HepG2 (cell line): ENCODE measurements around the gene FETUB. TPM values are rescaled to one million over a fixed set of nuclear protein-coding genes. Genes with fewer than 3 reads are reported as not detected.

Source experiments
- ADNP ChIP-seq: sonication (generic); formaldehyde crosslinking; IDR thresholded peaks from 2 replicates; pipeline ENCODE4 v1.4.0; 2020; ENCODE audit warnings: missing genetic modification reagents
- BATF2 ChIP-seq: sonication (generic); formaldehyde crosslinking; IDR thresholded peaks from 2 replicates; pipeline ENCODE4 v1.8.0; 2022; ENCODE audit warnings: mild to moderate bottlenecking, missing genetic modification reagents, moderate library complexity
- CEBPZ ChIP-seq: IDR thresholded peaks from 2 replicates; pipeline ENCODE4 v1.6.1; 2012; ENCODE audit warnings: low read length, improper control_type of control experiment
- ETV5 ChIP-seq: IDR thresholded peaks from 2 replicates; pipeline ENCODE4 v1.6.1; 2018; ENCODE audit warnings: missing biosample characterization, missing genetic modification reagents, inconsistent platforms, borderline replicate concordance
- FOXA3 ChIP-seq: IDR thresholded peaks from 2 replicates; pipeline ENCODE4 v1.6.1; 2016; ENCODE audit warnings: missing genetic modification reagents, missing compliant biosample characterization
- FOXK2 ChIP-seq: fragments of 450-650 bp; IDR thresholded peaks from 2 replicates; pipeline ENCODE4 v1.6.1; 2016
- IRX3 ChIP-seq: sonication (generic); formaldehyde crosslinking; IDR thresholded peaks from 2 replicates; pipeline ENCODE4 v1.8.1; 2023; ENCODE audit warnings: mild to moderate bottlenecking, low read depth, missing genetic modification reagents, borderline replicate concordance
- KDM4B ChIP-seq: sonication (generic); formaldehyde crosslinking; IDR thresholded peaks from 2 replicates; pipeline ENCODE4 v1.4.0; 2020; ENCODE audit warnings: missing genetic modification reagents
- MXD1 ChIP-seq: sonication (generic); formaldehyde crosslinking; IDR thresholded peaks from 2 replicates; pipeline ENCODE4 v1.4.0; 2020; ENCODE audit warnings: mild to moderate bottlenecking, missing genetic modification reagents
- PRPF4 ChIP-seq: fragments of 200-400 bp; formaldehyde crosslinking; IDR thresholded peaks from 2 replicates; pipeline ENCODE4 v1.6.1; 2016; ENCODE audit warnings: low read length, low read depth; ENCODE audit not compliant: poor library complexity, severe bottlenecking
- SKIL ChIP-seq: sonication (generic); formaldehyde crosslinking; IDR thresholded peaks from 2 replicates; pipeline ENCODE4 v1.8.0; 2022; ENCODE audit warnings: missing genetic modification reagents, mild to moderate bottlenecking, moderate library complexity, borderline replicate concordance
- YEATS2 ChIP-seq: sonication (generic); formaldehyde crosslinking; IDR thresholded peaks from 2 replicates; pipeline ENCODE4 v1.4.0; 2020; ENCODE audit warnings: missing genetic modification reagents, borderline replicate concordance
- ZEB1 ChIP-seq: IDR thresholded peaks from 2 replicates; pipeline ENCODE4 v1.6.1; 2012; ENCODE audit warnings: mild to moderate bottlenecking, low read depth, inconsistent platforms; ENCODE audit not compliant: insufficient replicate concordance
- ZNF383 ChIP-seq: sonication (generic); formaldehyde crosslinking; IDR thresholded peaks from 2 replicates; pipeline ENCODE4 v1.4.0; 2020; ENCODE audit warnings: missing genetic modification reagents, mild to moderate bottlenecking, borderline replicate concordance
- ZNF609 ChIP-seq: sonication (generic); formaldehyde crosslinking; IDR thresholded peaks from 2 replicates; pipeline ENCODE4 v1.4.0; 2020; ENCODE audit warnings: mild to moderate bottlenecking, missing genetic modification reagents, borderline replicate concordance
- ZNF672 ChIP-seq: sonication (generic); formaldehyde crosslinking; IDR thresholded peaks from 2 replicates; pipeline ENCODE4 v1.8.1; 2022; ENCODE audit warnings: missing genetic modification reagents
- ZNF883 ChIP-seq: sonication (generic); formaldehyde crosslinking; IDR thresholded peaks from 2 replicates; pipeline ENCODE4 v1.5.1; 2020; ENCODE audit warnings: mild to moderate bottlenecking, missing genetic modification reagents; ENCODE audit errors: not compliant biosample characterization
- ZSCAN12 ChIP-seq: sonication (generic); formaldehyde crosslinking; IDR thresholded peaks from 2 replicates; pipeline ENCODE4 v1.9.0; 2021; ENCODE audit warnings: mild to moderate bottlenecking, missing genetic modification reagents
- ZSCAN20 ChIP-seq: sonication (generic); formaldehyde crosslinking; IDR thresholded peaks from 2 replicates; pipeline ENCODE4 v1.4.0; 2020; ENCODE audit warnings: missing genetic modification reagents, mild to moderate bottlenecking, borderline replicate concordance
- polyA plus RNA-seq, 8 experiments: library from polyadenylated mRNA; depleted of rRNA in 3 of 8; stranded (reverse) in 7 of 8; unstranded in 1 of 8; fragments of >200 nt; fragmentation: Illumina TruSeq in 4 of 8; extraction: Trizol in 4 of 8; gene quantifications; 2 replicates each; pipeline versions ENCODE4 v1.2.1 to v1.2.3, GENCODE V29; 2011 to 2016; ENCODE audit warnings: low read depth in 4 of 8, missing spikeins in 1 of 8, mixed read lengths in 1 of 8; ENCODE audit not compliant: insufficient read depth in 1 of 8
- total RNA-seq, 5 experiments: library from RNA; depleted of rRNA; stranded (reverse); fragments of >200 nt; fragmentation: Illumina TruSeq; extraction: Trizol; gene quantifications; 2 replicates each; pipeline ENCODE4 v1.2.3, GENCODE V29; 2016; ENCODE audit warnings: low read depth in 1 of 5

Gene FETUB
- total and polyA plus RNA-seq, 2 of the 13 experiments (the other 11 are each of a cell fraction or from before 2014, with no cell fraction given): 2.1 to 4.4 TPM

- no peak for TF ChIP-seq ZSCAN20 (CRISPR knock-in tag)
- TF ChIP-seq KDM4B (CRISPR knock-in tag): no peak
- TF ChIP-seq BATF2 (CRISPR knock-in tag): no peak
- TF ChIP-seq IRX3 (CRISPR knock-in tag): no peak
- no peak for TF ChIP-seq YEATS2 (CRISPR knock-in tag)
- no peak for TF ChIP-seq ZSCAN12
- no peak; the same call in 1 of the 2 replicates for TF ChIP-seq ZNF609 (CRISPR knock-in tag)
- TF ChIP-seq ZNF383 (CRISPR knock-in tag): no peak
- no peak for TF ChIP-seq ZEB1
- no peak for TF ChIP-seq ETV5 (CRISPR knock-in tag)
- no peak for TF ChIP-seq ZNF672 (CRISPR knock-in tag)
- TF ChIP-seq PRPF4: no peak
- TF ChIP-seq FOXA3 (CRISPR knock-in tag): peak; percentile 14; the same call in 1 of the 2 replicates
- TF ChIP-seq ZNF883 (CRISPR knock-in tag): peak; percentile 22
- no peak for TF ChIP-seq ADNP (CRISPR knock-in tag)
- no peak for TF ChIP-seq MXD1
- TF ChIP-seq SKIL: no peak
- TF ChIP-seq FOXK2: no peak
- no peak for TF ChIP-seq CEBPZ
These were observed 45.5 kb upstream of the FETUB start (continued) for GRCh38 chr3:186594591-186595113.
